ENCODE results near the gene TMEM263. TPM values are rescaled to one million over a fixed set of nuclear protein-coding genes. Genes with fewer than 3 reads are reported as not detected.
A peak's percentile ranks its signal among the peaks of the same experiment; 100 is the strongest.
"Not testable (repeated sequence)": the region's sequence is repeated elsewhere in the genome, so short reads cannot be mapped to it uniquely, and the experiment has no call there.

TMEM263 gene
- total and polyA plus RNA-seq, 4 donors: 44.9 to 71.7 (median 52.4) TPM

GRCh38 chr12:106915635-106916026 is 40.1 kb upstream of the TMEM263 start:
- H3K27me3 ChIP-seq (ENCODE audit: control insufficient read depth, insufficient read depth, low read length): no peaks in the 10 kb centered on the region
- H3K27ac ChIP-seq (ENCODE audit: low read depth, low read length): no peak overlapping the region
- no peaks in the 10 kb centered on the region for H3K9me3 ChIP-seq (ENCODE audit: control insufficient read depth, insufficient read depth, low read length)
- peaks cover 9% of the 10 kb centered on the region for H3K4me1 ChIP-seq (ENCODE audit: control insufficient read depth, insufficient read depth, low read length)
- no peak overlapping the region for H3K4me3 ChIP-seq (ENCODE audit: low read depth, low read length)
- no peaks in the 10 kb centered on the region for H3K36me3 ChIP-seq (ENCODE audit: control insufficient read depth, insufficient read depth, low read length)
- DNase-seq (ENCODE audit: low read depth in 4 of 6, low spot score in 6 of 6): no peak
- WGBS (ENCODE audit: insufficient coverage): 90% methylated on average over 2 of the region's 5 CpGs

- peaks cover 9% of the 10 kb centered on the region for H3K4me1 ChIP-seq (ENCODE audit: control insufficient read depth, insufficient read depth, low read length)
Measured at GRCh38 chr12:106917503-106917902, 38.2 kb upstream of the TMEM263 start.

GRCh38 chr12:106918746-106919145 is 37.0 kb upstream of the TMEM263 start:
- peak in 2 of 6 donors; percentile 75 to 89 for DNase-seq (ENCODE audit: low read depth in 4 of 6, low spot score in 6 of 6)
- Histone ChIP-seq H3K27ac (ENCODE audit: low read depth, low read length) (no peak overlapping the region), H3K4me1 (ENCODE audit: control insufficient read depth, insufficient read depth, low read length) (peaks cover under 1% of the 10 kb centered on the region), H3K36me3 (ENCODE audit: control insufficient read depth, insufficient read depth, low read length) (no peaks in the 10 kb centered on the region), H3K9me3 (ENCODE audit: control insufficient read depth, insufficient read depth, low read length) (no peaks in the 10 kb centered on the region), H3K4me3 (ENCODE audit: low read depth, low read length) (no peak overlapping the region), H3K27me3 (ENCODE audit: control insufficient read depth, insufficient read depth, low read length) (no peaks in the 10 kb centered on the region)
- no CpG with 5 or more reads among the region's 3 CpGs for WGBS (ENCODE audit: insufficient coverage)

More at GRCh38 chr12:106917503-106917902, 38.2 kb upstream of the TMEM263 start:
- WGBS (ENCODE audit: insufficient coverage): 36% methylated on average over 4 of the region's 7 CpGs
- Histone ChIP-seq H3K27me3 (ENCODE audit: control insufficient read depth, insufficient read depth, low read length) (no peaks in the 10 kb centered on the region), H3K27ac (ENCODE audit: low read depth, low read length) (peak overlapping the region; percentile 18), H3K4me3 (ENCODE audit: low read depth, low read length) (no peak overlapping the region), H3K9me3 (ENCODE audit: control insufficient read depth, insufficient read depth, low read length) (no peaks in the 10 kb centered on the region), H3K36me3 (ENCODE audit: control insufficient read depth, insufficient read depth, low read length) (no peaks in the 10 kb centered on the region)
- DNase-seq (ENCODE audit: low read depth in 4 of 6, low spot score in 6 of 6): peak in 2 of 6 donors; percentile 67 to 84

- Histone ChIP-seq H3K4me1 (ENCODE audit: control insufficient read depth, insufficient read depth, low read length) (no peaks in the 10 kb centered on the region), H3K9me3 (ENCODE audit: control insufficient read depth, insufficient read depth, low read length) (no peaks in the 10 kb centered on the region), H3K27ac (ENCODE audit: low read depth, low read length) (no peak overlapping the region), H3K27me3 (ENCODE audit: control insufficient read depth, insufficient read depth, low read length) (no peaks in the 10 kb centered on the region), H3K36me3 (ENCODE audit: control insufficient read depth, insufficient read depth, low read length) (no peaks in the 10 kb centered on the region), H3K4me3 (ENCODE audit: low read depth, low read length) (no peak overlapping the region)
- WGBS (ENCODE audit: insufficient coverage): no CpG with 5 or more reads among the region's 4 CpGs
- DNase-seq (ENCODE audit: low read depth in 4 of 6, low spot score in 6 of 6): peak in 2 of 6 donors; percentile 82 to 91
Measured at GRCh38 chr12:106919910-106920544, 35.7 kb upstream of the TMEM263 start.

GRCh38 chr12:106921976-106922375 is 33.7 kb upstream of the TMEM263 start:
- H3K36me3 ChIP-seq (ENCODE audit: control insufficient read depth, insufficient read depth, low read length); H3K27ac ChIP-seq (ENCODE audit: low read depth, low read length); H3K27me3 ChIP-seq (ENCODE audit: control insufficient read depth, insufficient read depth, low read length); H3K4me1 ChIP-seq (ENCODE audit: control insufficient read depth, insufficient read depth, low read length); DNase-seq (ENCODE audit: low read depth in 4 of 6, low spot score in 6 of 6); H3K9me3 ChIP-seq (ENCODE audit: control insufficient read depth, insufficient read depth, low read length); H3K4me3 ChIP-seq (ENCODE audit: low read depth, low read length): not testable (repeated sequence)
- WGBS (ENCODE audit: insufficient coverage): no CpG with 5 or more reads among the region's 2 CpGs

- not testable (repeated sequence) for H3K9me3 ChIP-seq (ENCODE audit: control insufficient read depth, insufficient read depth, low read length); H3K27me3 ChIP-seq (ENCODE audit: control insufficient read depth, insufficient read depth, low read length); DNase-seq (ENCODE audit: low read depth in 4 of 6, low spot score in 6 of 6); H3K4me3 ChIP-seq (ENCODE audit: low read depth, low read length); H3K36me3 ChIP-seq (ENCODE audit: control insufficient read depth, insufficient read depth, low read length); H3K4me1 ChIP-seq (ENCODE audit: control insufficient read depth, insufficient read depth, low read length); H3K27ac ChIP-seq (ENCODE audit: low read depth, low read length)
- WGBS (ENCODE audit: insufficient coverage): no CpG with 5 or more reads among the region's 2 CpGs
Measured at GRCh38 chr12:106923594-106923993, 32.1 kb upstream of the TMEM263 start.

- no peaks in the 10 kb centered on the region for H3K4me1 ChIP-seq (ENCODE audit: control insufficient read depth, insufficient read depth, low read length)
- no CpG with 5 or more reads among the region's 3 CpGs for WGBS (ENCODE audit: insufficient coverage)
- H3K9me3 ChIP-seq (ENCODE audit: control insufficient read depth, insufficient read depth, low read length): no peaks in the 10 kb centered on the region
- H3K27ac ChIP-seq (ENCODE audit: low read depth, low read length): no peak overlapping the region
- DNase-seq (ENCODE audit: low read depth in 4 of 6, low spot score in 6 of 6): no peak
- H3K27me3 ChIP-seq (ENCODE audit: control insufficient read depth, insufficient read depth, low read length): no peaks in the 10 kb centered on the region
- H3K36me3 ChIP-seq (ENCODE audit: control insufficient read depth, insufficient read depth, low read length): no peaks in the 10 kb centered on the region
- no peak overlapping the region for H3K4me3 ChIP-seq (ENCODE audit: low read depth, low read length)
Measured at GRCh38 chr12:106924268-106924861, 31.3 kb upstream of the TMEM263 start.

- H3K27ac ChIP-seq (ENCODE audit: low read depth, low read length): no peak overlapping the region
- no peak for DNase-seq (ENCODE audit: low read depth in 4 of 6, low spot score in 6 of 6)
- H3K4me3 ChIP-seq (ENCODE audit: low read depth, low read length): no peak overlapping the region
- no peaks in the 10 kb centered on the region for H3K36me3 ChIP-seq (ENCODE audit: control insufficient read depth, insufficient read depth, low read length)
- H3K9me3 ChIP-seq (ENCODE audit: control insufficient read depth, insufficient read depth, low read length): no peaks in the 10 kb centered on the region
- H3K27me3 ChIP-seq (ENCODE audit: control insufficient read depth, insufficient read depth, low read length): no peaks in the 10 kb centered on the region
- no peaks in the 10 kb centered on the region for H3K4me1 ChIP-seq (ENCODE audit: control insufficient read depth, insufficient read depth, low read length)
- WGBS (ENCODE audit: insufficient coverage): 100% methylated on average over 1 of the region's 1 CpG
Measured at GRCh38 chr12:106926657-106927056, 29.1 kb upstream of the TMEM263 start.

- DNase-seq (ENCODE audit: low read depth in 4 of 6, low spot score in 6 of 6): no peak
- Histone ChIP-seq H3K9me3 (ENCODE audit: control insufficient read depth, insufficient read depth, low read length) (no peaks in the 10 kb centered on the region), H3K27me3 (ENCODE audit: control insufficient read depth, insufficient read depth, low read length) (no peaks in the 10 kb centered on the region), H3K4me3 (ENCODE audit: low read depth, low read length) (no peak overlapping the region), H3K36me3 (ENCODE audit: control insufficient read depth, insufficient read depth, low read length) (no peaks in the 10 kb centered on the region), H3K27ac (ENCODE audit: low read depth, low read length) (no peak overlapping the region), H3K4me1 (ENCODE audit: control insufficient read depth, insufficient read depth, low read length) (no peaks in the 10 kb centered on the region)
- WGBS (ENCODE audit: insufficient coverage): 100% methylated on average over 1 of the region's 3 CpGs
Measured at GRCh38 chr12:106934277-106934676, 21.4 kb upstream of the TMEM263 start.

- Histone ChIP-seq H3K4me1 (ENCODE audit: control insufficient read depth, insufficient read depth, low read length) (no peaks in the 10 kb centered on the region), H3K9me3 (ENCODE audit: control insufficient read depth, insufficient read depth, low read length) (peaks cover 3% of the 10 kb centered on the region), H3K27ac (ENCODE audit: low read depth, low read length) (no peak overlapping the region), H3K36me3 (ENCODE audit: control insufficient read depth, insufficient read depth, low read length) (no peaks in the 10 kb centered on the region), H3K4me3 (ENCODE audit: low read depth, low read length) (no peak overlapping the region), H3K27me3 (ENCODE audit: control insufficient read depth, insufficient read depth, low read length) (no peaks in the 10 kb centered on the region)
- no peak for DNase-seq (ENCODE audit: low read depth in 4 of 6, low spot score in 6 of 6)
- WGBS (ENCODE audit: insufficient coverage): 84% methylated on average over 2 of the region's 6 CpGs
Measured at GRCh38 chr12:106941481-106942156, 14.1 kb upstream of the TMEM263 start.

Data from spinal cord (tissue), 10 donors.